Fibroblast of mammary gland (primary cell): ENCODE results near the gene TMEM147.

Experiments used
- DNase-seq: peaks from one replicate; pipeline ENCODE4 v3.0.0-alpha.2; 2010; ENCODE audit warnings: low read depth
- H3K4me3 ChIP-seq: 2 replicates; pipeline ENCODE4 v1.5.1; 2011; ENCODE audit warnings: low read depth, mild to moderate bottlenecking, low read length, moderate library complexity; ENCODE audit not compliant: control insufficient read depth
- CTCF ChIP-seq: conservative IDR thresholded peaks from 2 replicates; pipeline ENCODE4 v1.5.1; 2011; ENCODE audit warnings: low read depth, low read length, inconsistent platforms; ENCODE audit not compliant: control insufficient read depth, insufficient read depth

The TMEM147 gene

GRCh38 chr19:35556846-35557538 lies 11.6 kb downstream of the TMEM147 start:
- no peak overlapping the region for H3K4me3 ChIP-seq
- no peak for DNase-seq
- no peak for TF ChIP-seq CTCF

GRCh38 chr19:35557539-35558399 lies 12.3 kb downstream of the TMEM147 start:
- H3K4me3 ChIP-seq: peak overlapping the region; percentile 23
- no peak for TF ChIP-seq CTCF

GRCh38 chr19:35558400-35559280 lies 13.2 kb downstream of the TMEM147 start:
- H3K4me3 ChIP-seq: no peak overlapping the region
- DNase-seq: no peak
- no peak for TF ChIP-seq CTCF

More at GRCh38 chr19:35557539-35558399, 12.3 kb downstream of the TMEM147 start:
- peak; percentile 41 for DNase-seq

- H3K4me3 ChIP-seq: no peak overlapping the region
- no peak for TF ChIP-seq CTCF
- no peak for DNase-seq
Observed at GRCh38 chr19:35559281-35559659, 13.8 kb downstream of the TMEM147 start.

- DNase-seq: no peak
- no peak overlapping the region for H3K4me3 ChIP-seq
- TF ChIP-seq CTCF: no peak
Observed at GRCh38 chr19:35559781-35560180, 14.4 kb downstream of the TMEM147 start.

GRCh38 chr19:35560271-35560670 lies 14.8 kb downstream of the TMEM147 start:
- no peak overlapping the region for H3K4me3 ChIP-seq
- no peak for DNase-seq
- TF ChIP-seq CTCF: no peak
